Fibroblast of villous mesenchyme (primary cell): ENCODE measurements around the gene ANGPTL4. TPM values are rescaled to one million over a fixed set of nuclear protein-coding genes. Genes with fewer than 3 reads are reported as not detected.

Experiments used
- DNase-seq: peaks from one replicate; pipeline ENCODE4 v3.0.0-alpha.2; 2010; ENCODE audit warnings: low read depth
- H3K4me3 ChIP-seq: 2 replicates; pipeline ENCODE4 v1.5.1; 2011; ENCODE audit warnings: low read depth, mild to moderate bottlenecking, low read length
- CTCF ChIP-seq: IDR thresholded peaks from 2 replicates; pipeline ENCODE4 v1.5.1; 2012; ENCODE audit warnings: low read depth, mild to moderate bottlenecking, low read length; ENCODE audit not compliant: insufficient read depth
- total RNA-seq: library from RNA; depleted of rRNA; stranded (reverse); fragments of >200 nt; gene quantifications from 2 replicates; pipeline ENCODE4 v1.2.3, GENCODE V29; 2012

Gene ANGPTL4
- total RNA-seq, 1 donor: 1.3 TPM

DNA sequence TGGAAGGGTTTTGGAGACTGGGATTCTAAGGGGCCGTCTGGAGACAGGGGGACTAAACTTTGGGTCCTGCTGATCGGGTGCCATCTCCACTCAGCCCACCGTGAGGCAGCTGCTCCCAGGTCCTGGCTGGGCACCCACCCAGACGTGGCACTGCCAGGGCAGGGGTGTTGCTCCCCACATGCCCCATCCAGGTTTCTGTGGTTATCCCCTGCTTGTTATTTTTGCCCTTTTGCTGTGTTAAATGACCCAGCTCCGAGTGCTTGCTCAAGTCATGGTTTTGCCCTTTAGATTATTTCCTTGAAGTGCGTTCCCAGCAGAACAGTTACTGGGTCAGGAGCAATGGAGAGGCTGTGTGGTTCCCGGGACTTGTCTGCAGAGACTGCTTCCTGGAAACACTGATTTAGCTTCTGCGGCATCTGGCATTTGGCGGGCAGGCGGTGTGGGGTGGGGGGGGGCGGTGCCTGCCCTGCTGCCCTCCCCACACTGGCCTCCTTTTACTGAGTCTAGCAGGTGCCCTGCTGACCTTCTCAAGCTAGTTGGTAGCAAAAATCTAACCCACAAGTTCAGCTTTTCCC lies 28.1 kb downstream of the ANGPTL4 start:
- no peak for TF ChIP-seq CTCF
- no peak overlapping the region for H3K4me3 ChIP-seq
- peak; percentile 59 for DNase-seq

DNA sequence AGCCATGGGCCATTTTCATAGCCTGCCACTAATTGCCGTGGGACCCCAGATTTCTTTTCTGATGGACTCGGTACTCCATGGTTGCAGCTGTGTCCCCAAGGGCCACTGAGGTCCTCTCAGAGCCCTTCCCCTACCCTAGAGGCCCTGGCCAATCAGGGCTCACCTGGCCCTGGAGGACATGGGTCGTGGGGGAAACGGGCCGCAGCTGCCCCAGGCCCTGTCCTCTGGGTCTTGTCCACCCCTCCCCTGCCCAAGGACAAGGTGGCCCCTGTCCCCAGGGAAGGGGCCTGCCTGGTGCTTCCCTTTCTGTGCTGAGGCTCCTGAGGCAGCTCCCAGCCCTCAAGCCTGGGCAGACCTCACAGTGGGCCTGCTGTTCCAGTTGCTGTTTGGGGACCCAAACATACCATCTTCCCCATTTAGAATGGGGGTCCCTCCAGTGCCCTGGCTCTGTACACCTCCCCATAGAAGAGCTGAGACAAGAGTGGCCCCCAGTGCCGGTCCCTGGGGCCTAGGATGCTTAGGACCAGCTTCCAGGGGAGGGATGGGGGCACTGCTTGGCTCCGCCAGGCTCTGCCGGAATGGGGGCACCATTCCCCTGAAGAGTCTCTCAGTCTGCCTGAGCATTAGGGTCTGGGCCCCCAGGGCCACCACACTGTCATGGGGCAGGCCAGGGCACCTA lies 29.4 kb downstream of the ANGPTL4 start:
- H3K4me3 ChIP-seq: no peak overlapping the region
- TF ChIP-seq CTCF: no peak
- DNase-seq: no peak

DNA sequence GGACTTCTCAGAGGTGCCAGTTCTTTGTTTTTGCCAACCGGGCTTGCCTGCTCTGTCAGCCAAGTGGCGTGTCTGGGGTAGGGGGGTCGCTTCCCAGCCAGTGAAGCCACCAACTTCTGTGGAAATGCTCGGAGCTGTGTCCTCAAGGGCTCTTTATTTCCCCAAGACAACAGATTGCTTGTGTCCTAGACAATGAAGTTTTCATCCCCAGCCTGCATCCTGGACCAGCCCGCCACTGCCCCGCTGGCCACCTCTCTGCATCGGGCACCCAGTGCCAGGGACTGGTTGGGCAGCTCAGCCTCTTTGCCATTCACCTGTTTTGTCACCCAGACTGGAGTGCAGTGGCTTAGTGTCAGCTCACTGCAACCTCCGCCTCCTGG lies 29.9 kb downstream of the ANGPTL4 start:
- no peak for DNase-seq
- H3K4me3 ChIP-seq: no peak overlapping the region
- no peak for TF ChIP-seq CTCF

GRCh38 chr19:8395621-8396082 lies 31.7 kb downstream of the ANGPTL4 start:
- no peak for TF ChIP-seq CTCF
- DNase-seq: no peak
- no peak overlapping the region for H3K4me3 ChIP-seq

- TF ChIP-seq CTCF: no peak
- H3K4me3 ChIP-seq: no peak overlapping the region
- no peak for DNase-seq
Measured at GRCh38 chr19:8396185-8396562, 32.2 kb downstream of the ANGPTL4 start.

DNA sequence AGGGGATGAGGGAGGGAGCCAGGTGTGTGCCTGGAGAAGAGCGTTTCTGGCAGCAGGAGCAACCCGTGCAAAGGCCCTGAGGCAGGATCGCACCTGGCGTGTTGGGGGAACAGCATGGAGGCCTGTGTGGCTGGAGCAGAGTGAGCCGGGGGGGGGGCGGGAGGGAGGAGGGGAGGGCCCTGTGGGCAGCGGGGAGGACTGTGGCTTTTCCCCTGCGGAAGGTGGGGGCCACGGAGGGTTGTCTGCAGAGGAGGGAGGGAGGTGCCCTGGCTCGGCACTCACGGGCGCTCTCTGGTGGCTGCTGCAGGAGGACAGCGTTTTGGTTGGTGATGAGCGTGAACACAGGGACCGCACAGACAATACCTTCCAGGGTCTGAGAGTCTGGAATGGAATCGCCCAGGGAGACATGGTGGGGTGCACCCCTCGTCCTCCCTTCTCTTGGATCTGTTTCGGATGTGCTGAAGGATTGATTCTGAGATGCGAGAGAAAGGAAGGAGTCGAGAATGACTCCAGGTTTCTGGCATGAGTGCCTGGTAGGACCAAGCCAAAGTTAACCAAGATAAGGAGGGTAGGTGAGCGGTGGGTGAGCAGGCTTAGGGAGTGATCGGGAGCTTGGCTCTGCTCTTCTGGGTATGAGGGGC lies 32.7 kb downstream of the ANGPTL4 start:
- peak; percentile 56 for DNase-seq
- TF ChIP-seq CTCF: peak; percentile 74

More for the DNA sequence above, 32.7 kb downstream of the ANGPTL4 start:
- H3K4me3 ChIP-seq: no peak overlapping the region
